Muscle layer of duodenum (tissue), 2 donors: ENCODE data around the gene GALNT17.
"Not testable (repeated sequence)": the region's sequence is repeated elsewhere in the genome, so short reads cannot be mapped to it uniquely, and the experiment has no call there.

Source experiments
- H3K27ac ChIP-seq: one replicate; pipeline ENCODE4 v1.7.0; 2013; ENCODE audit warnings: mild to moderate bottlenecking, low read length
- H3K27me3 ChIP-seq: one replicate; pipeline ENCODE4 v1.7.0; 2013; ENCODE audit warnings: low read depth, mild to moderate bottlenecking, control low read depth, low read length
- H3K36me3 ChIP-seq, 2 donors: one replicate each; pipeline ENCODE4 v1.7.0; 2013; ENCODE audit warnings: low read length in 2 of 2, control low read depth in 1 of 2, mild to moderate bottlenecking in 1 of 2; ENCODE audit not compliant: insufficient read depth in 2 of 2, control insufficient read depth in 1 of 2
- H3K4me1 ChIP-seq, 2 donors: one replicate each; pipeline ENCODE4 v1.7.0; 2013; ENCODE audit warnings: low read length in 2 of 2, mild to moderate bottlenecking in 2 of 2, control low read depth in 1 of 2, moderate library complexity in 1 of 2; ENCODE audit not compliant: insufficient read depth in 2 of 2, control insufficient read depth in 1 of 2
- H3K4me3 ChIP-seq, 2 donors: one replicate each; pipeline ENCODE4 v1.7.0; 2013; ENCODE audit warnings: low read length in 2 of 2, low read depth in 1 of 2, mild to moderate bottlenecking in 1 of 2
- H3K9me3 ChIP-seq, 2 donors: one replicate each; pipeline ENCODE4 v1.7.0; 2013; ENCODE audit warnings: low read length in 2 of 2, control low read depth in 1 of 2, mild to moderate bottlenecking in 1 of 2; ENCODE audit not compliant: control insufficient read depth in 1 of 2
- donor health status: healthy.

The GALNT17 gene

GRCh38 chr7:71733107-71733870, 601.3 kb downstream of the GALNT17 start:
- H3K27me3 ChIP-seq, result no peaks in the 10 kb centered on the region
- H3K9me3 ChIP-seq, result peaks cover 3% of the 10 kb centered on the region in 2 donors
- no peak overlapping the region for H3K27ac ChIP-seq
- no peak overlapping the region for H3K4me3 ChIP-seq
- H3K4me1 ChIP-seq, result peaks cover 0 to 3% of the 10 kb centered on the region in 2 donors
- no peaks in the 10 kb centered on the region for H3K36me3 ChIP-seq

DNA sequence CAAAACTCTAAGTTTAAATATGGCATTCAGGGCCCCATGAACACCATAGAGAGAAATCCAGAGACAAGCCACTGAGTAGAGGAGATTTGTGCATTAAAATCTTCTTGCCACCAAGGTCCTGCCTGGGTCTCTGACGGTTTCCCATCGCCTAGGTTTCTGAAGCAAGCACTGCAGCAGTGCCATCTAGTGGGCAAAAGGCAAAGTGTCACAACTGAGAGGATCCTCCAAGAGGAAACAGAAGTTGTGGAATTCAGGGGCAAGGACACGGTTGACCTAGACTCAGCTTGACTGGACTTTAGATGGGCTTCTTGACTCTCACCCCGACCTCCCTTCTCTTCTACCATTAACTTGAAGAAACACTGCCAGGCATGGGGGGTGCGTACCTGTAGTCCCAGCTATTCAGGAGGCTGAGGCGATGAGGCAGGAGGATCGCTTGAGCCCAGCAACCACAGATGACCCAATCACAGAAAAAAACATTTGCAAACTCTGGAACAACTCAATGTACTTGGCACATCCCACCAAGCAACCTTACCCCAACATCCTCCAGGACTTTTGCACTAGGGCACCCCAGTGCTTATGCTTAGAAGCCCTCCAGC, 604.1 kb downstream of the GALNT17 start:
- H3K4me3 ChIP-seq, result no peak overlapping the region
- H3K27me3 ChIP-seq, result no peaks in the 10 kb centered on the region
- H3K36me3 ChIP-seq, result no peaks in the 10 kb centered on the region
- H3K9me3 ChIP-seq, result no peaks in the 10 kb centered on the region
- H3K4me1 ChIP-seq, result peaks cover 0 to 3% of the 10 kb centered on the region in 2 donors
- no peak overlapping the region for H3K27ac ChIP-seq

- H3K27me3 ChIP-seq, H3K4me1 ChIP-seq, H3K27ac ChIP-seq, H3K9me3 ChIP-seq, H3K36me3 ChIP-seq, H3K4me3 ChIP-seq: not testable (repeated sequence)
These were observed 606.1 kb downstream of the GALNT17 start for GRCh38 chr7:71737931-71738540.

GRCh38 chr7:71739520-71740173, 607.7 kb downstream of the GALNT17 start:
- no peaks in the 10 kb centered on the region for H3K4me1 ChIP-seq
- H3K36me3 ChIP-seq, result no peaks in the 10 kb centered on the region
- no peak overlapping the region for H3K4me3 ChIP-seq
- no peaks in the 10 kb centered on the region for H3K9me3 ChIP-seq
- no peaks in the 10 kb centered on the region for H3K27me3 ChIP-seq
- no peak overlapping the region for H3K27ac ChIP-seq

- H3K4me1 ChIP-seq, result no peaks in the 10 kb centered on the region
- H3K9me3 ChIP-seq, result no peaks in the 10 kb centered on the region
- no peak overlapping the region for H3K27ac ChIP-seq
- no peaks in the 10 kb centered on the region for H3K36me3 ChIP-seq
- H3K4me3 ChIP-seq, result no peak overlapping the region
- no peaks in the 10 kb centered on the region for H3K27me3 ChIP-seq
These were observed 608.2 kb downstream of the GALNT17 start for GRCh38 chr7:71740174-71740560.

DNA sequence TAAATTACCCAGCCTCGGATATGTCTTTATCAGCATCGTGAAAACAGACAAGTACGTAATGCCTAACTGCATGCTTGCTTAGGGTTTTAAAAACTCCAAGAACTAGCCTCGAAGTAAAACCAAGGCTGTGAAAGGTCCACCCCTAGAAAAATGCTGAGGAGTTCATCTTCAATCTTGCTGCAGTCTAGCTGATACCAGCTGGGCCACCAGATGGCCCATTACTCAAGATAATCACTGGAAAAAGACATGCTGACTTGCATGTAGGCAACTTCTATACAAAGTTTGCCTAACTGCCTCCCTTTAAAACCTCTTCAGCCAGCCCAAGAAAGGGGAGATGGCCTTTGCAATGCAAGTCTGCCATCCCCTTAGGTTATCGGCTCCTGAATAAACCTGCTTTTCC, 614.1 kb downstream of the GALNT17 start:
- H3K4me1 ChIP-seq, result no peaks in the 10 kb centered on the region
- H3K36me3 ChIP-seq, result no peaks in the 10 kb centered on the region
- no peak overlapping the region for H3K4me3 ChIP-seq
- H3K9me3 ChIP-seq, result peaks cover 0 to 6% of the 10 kb centered on the region in 2 donors
- H3K27me3 ChIP-seq, result no peaks in the 10 kb centered on the region
- no peak overlapping the region for H3K27ac ChIP-seq

DNA sequence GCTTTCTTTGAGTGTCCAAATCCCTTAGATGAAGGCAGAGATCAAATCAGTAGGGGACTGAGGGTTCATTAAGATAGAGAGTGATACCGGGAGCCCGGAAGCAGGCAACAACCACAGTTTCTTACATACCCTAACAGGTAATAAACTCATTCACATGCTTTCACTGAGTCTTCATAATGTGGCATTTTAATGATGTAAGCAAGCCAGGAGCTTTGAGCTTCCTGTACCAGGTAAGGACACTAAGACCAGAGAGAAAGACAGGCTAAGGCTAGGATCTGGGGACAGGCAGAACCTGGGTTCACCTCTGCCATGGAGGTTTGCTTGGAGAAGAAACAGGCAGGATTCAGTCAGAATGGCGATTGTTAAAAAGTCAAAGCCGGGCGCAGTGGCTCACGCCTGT, 618.3 kb downstream of the GALNT17 start:
- Histone ChIP-seq H3K4me3 (no peak overlapping the region), H3K36me3 (no peaks in the 10 kb centered on the region), H3K4me1 (peaks cover 0 to 8% of the 10 kb centered on the region in 2 donors), H3K27me3 (peaks cover 6% of the 10 kb centered on the region), H3K27ac (no peak overlapping the region), H3K9me3 (peaks cover 0 to 6% of the 10 kb centered on the region in 2 donors)

DNA sequence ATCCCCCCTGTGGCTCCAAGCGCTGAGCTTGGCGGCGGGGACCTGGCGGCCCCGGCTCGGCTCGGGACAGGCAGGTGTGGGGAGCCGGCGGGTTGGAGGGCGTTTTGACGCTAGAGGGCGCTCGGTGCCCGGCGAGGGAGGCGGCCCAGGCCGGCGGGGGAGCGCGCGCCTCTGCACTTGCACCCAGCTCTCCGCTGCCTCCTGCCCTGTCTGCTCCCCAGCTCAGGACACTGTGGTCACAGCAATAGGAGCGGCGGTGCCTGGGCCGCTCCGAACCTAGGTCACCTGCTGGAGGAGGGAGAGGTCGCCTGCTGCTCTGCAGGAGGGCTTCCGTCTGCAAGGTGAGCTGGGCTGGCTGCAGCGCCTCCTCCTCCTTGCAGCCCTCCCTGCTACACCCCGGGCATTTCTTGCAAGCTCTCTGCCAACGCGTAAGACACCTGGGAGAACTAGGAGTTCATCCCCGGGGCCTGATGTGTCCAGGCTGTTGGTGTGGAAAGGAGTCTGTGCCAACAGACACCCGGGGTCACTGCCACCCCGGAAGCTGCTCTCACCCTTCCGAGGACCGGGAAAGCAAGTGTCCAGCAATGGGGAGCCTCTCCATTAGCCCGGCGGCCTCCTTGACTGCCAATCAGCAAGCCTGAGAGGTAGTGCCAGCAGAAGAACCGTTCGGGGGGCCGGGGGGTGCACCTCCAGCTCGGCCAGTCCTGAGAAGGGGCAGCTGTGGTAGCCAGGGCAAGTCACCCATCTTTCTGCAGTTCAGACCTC, 620.4 kb downstream of the GALNT17 start:
- no peak overlapping the region for H3K4me3 ChIP-seq

DNA sequence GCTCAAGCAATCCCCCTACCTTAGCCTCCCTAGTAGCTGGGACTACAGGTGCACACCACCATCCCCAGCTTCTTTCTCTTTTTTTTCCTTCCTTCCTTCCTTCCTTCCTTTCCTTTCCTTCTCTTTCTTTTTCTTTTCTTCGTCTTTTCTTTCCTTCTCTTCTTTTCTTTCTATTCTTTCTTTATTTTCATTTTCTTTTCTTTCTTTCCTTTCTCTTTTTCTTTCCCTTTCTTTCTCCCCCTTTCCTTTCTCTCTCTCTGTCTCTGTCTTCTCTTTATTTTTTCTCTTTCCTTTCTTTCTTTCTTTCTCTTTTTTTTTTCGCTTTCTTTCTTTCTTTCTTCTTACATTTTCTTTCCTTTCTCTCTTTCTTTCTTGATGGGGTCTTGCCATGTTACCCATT, 621.3 kb downstream of the GALNT17 start:
- Histone ChIP-seq H3K36me3 (no peaks in the 10 kb centered on the region), H3K9me3 (peaks cover 0 to 6% of the 10 kb centered on the region in 2 donors), H3K4me1 (peaks cover 0 to 8% of the 10 kb centered on the region in 2 donors), H3K27ac (no peak overlapping the region), H3K27me3 (peaks cover 6% of the 10 kb centered on the region), H3K4me3 (no peak overlapping the region)

More for the DNA sequence above, 620.4 kb downstream of the GALNT17 start:
- H3K27ac ChIP-seq, result no peak overlapping the region
- H3K4me1 ChIP-seq, result peaks cover 0 to 8% of the 10 kb centered on the region in 2 donors
- no peaks in the 10 kb centered on the region for H3K36me3 ChIP-seq
- H3K9me3 ChIP-seq, result peaks cover 0 to 6% of the 10 kb centered on the region in 2 donors
- peaks cover 6% of the 10 kb centered on the region for H3K27me3 ChIP-seq

DNA sequence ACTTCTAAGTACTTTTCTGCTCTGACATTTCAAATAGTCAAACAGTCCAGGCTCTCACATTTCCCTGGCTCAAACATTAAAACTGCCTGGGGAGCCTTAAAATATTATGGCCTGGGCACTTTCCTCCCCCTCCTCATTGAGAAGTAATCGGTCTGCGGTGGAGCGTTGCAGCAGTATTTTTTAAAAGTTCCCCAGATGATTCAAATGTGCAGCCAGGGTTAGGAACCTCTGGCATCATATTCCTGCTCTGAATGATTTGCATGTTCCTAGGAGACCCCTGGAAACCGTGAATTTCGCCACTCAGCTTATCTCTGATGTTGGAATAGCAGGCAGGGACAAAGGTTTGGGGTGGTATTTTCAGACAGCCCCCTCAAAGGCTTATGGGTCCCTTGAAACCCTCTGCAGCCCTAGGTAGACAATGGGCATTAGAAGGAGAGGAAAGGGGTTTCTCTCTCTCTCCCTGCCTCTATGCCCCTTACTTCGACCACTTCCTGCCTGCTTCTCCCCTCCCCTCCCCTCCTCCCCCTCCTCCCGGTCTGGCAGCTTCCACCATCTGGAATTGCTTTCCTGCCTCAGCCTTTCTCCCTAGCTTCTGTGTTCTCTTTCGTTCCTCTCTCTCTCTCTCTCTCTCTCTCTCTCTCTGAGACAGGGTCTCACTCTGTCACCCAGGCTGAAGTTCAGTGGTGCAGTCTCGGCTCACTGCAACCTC, 622.2 kb downstream of the GALNT17 start:
- H3K4me1 ChIP-seq, result peaks cover 0 to 8% of the 10 kb centered on the region in 2 donors
- peaks cover 0 to 2% of the 10 kb centered on the region in 2 donors for H3K9me3 ChIP-seq
- H3K4me3 ChIP-seq, result no peak overlapping the region
- peaks cover 6% of the 10 kb centered on the region for H3K27me3 ChIP-seq
- H3K36me3 ChIP-seq, result no peaks in the 10 kb centered on the region
- H3K27ac ChIP-seq, result no peak overlapping the region
